H4 (cell line): ENCODE results near the gene AFAP1L2. TPM values are rescaled to one million over a fixed set of nuclear protein-coding genes. Genes with fewer than 3 reads are reported as not detected.

Source experiments
- DNase-seq: peaks from one replicate; pipeline ENCODE4 v3.0.0-alpha.2; 2015; ENCODE audit warnings: low spot score
- total RNA-seq: library from RNA; depleted of rRNA; stranded (reverse); fragments of >200 nt; shearing (Covaris generic); gene quantifications from 2 replicates; pipeline ENCODE4 v1.2.3, GENCODE V29; 2014

Gene AFAP1L2
- total RNA-seq, 1 experiment from 2014 or later: 1.3 TPM

DNA sequence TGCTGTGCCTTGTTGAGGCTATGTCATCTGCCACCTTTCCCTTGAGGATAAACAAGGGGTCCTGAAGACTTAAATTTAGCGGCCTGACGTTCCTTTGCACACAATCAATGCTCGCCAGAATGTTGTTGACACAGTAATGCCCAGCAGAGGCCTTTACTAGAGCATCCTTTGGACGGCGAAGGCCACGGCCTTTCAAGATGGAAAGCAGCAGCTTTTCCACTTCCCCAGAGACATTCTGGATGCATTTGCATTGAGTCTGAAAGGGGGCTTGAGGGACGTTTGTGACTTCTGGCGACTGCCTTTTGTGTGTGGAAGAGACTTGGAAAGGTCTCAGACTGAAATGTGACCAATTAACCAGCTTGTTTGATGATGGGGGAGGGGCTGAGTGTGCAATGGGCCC, 112.8 kb downstream of the AFAP1L2 start:
- no peak for DNase-seq

DNA sequence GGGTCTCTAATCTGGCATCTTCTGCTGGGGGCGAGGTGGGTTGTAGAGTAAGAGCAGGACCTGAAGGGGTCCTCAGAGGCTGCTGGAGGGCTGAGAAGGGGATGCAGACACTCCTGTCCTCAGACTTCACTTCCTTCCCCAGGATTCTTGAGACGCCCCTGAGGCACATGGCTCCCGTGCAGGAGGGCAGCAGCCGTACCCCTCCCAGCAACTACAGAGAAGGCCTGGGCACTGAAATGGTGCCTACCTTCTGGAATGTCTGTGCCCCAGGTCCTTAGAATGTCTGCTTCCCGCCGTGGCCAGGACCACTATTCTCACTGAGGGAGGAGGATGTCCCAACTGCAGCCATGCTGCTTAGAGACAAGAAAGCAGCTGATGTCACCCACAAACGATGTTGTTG, 113.2 kb downstream of the AFAP1L2 start:
- DNase-seq: no peak

DNA sequence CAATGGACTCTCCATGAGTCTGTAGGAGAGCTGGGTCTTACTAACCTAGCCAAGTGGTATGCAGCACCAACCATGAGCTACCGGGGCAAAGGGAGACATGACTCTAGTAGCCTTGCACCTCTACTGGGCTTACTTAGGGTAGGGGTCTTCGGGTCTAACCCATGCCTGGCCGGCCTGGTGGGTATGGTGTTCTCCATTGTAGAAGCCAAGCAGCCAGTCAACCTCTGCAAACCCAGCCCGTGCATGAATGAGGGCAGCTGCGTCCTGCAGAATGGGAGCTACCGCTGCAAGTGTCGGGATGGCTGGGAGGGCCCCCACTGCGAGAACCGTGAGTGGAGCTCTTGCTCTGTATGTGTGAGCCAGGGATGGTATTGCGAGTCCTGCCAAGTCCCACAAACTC, 114.3 kb downstream of the AFAP1L2 start:
- DNase-seq: no peak

DNA sequence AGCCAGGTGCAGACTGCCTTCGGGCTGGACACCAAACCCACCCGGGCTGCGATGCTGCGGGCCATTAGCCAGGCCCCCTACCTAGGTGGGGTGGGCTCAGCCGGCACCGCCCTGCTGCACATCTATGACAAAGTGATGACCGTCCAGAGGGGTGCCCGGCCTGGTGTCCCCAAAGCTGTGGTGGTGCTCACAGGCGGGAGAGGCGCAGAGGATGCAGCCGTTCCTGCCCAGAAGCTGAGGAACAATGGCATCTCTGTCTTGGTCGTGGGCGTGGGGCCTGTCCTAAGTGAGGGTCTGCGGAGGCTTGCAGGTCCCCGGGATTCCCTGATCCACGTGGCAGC, 115.2 kb downstream of the AFAP1L2 start:
- DNase-seq: no peak

DNA sequence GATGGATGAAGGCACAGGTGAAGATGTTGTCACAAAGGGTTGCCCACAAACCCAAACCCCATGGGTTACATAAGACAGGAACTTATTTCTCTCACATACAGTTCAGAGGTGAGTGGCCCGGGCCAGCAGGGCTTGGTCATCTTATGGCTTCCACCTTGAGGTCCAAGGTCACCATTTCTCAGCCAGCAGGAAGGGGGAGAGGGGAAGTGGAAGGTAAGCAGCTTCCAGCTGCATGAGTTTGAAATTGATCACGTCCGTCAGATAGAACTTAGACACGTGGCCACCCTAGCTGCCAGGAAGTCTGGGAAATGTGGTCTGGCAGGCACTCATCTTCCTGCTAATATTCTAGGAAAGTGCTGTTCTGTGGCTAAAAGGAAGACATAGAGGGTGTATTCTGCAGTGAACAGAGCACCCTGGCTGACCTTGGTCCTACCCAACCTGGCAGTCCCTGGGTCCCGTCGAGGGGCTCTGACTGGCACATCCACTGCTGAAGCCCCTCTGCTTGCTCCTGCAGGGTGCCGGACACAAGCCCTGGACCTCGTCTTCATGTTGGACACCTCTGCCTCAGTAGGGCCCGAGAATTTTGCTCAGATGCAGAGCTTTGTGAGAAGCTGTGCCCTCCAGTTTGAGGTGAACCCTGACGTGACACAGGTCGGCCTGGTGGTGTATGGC, 115.7 kb downstream of the AFAP1L2 start:
- no peak for DNase-seq

DNA sequence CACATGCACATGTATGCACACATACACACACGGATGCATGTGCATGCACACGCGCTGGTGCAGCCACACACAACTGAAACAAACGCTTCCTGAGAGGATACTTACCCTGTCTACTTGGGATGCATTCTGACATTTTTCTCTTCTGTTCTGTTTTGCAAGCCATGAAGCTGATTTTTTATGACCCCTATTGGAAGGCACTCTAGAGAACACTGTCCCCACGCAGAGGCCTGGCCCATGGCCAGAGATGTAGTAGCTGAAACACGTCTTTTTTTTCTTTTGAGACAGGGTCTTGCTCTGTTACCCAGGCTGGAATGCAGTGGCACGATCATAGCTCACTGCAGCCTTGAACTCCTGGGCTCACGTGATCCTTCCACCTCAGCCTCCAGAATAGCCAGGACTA, 117.4 kb downstream of the AFAP1L2 start:
- DNase-seq: no peak

DNA sequence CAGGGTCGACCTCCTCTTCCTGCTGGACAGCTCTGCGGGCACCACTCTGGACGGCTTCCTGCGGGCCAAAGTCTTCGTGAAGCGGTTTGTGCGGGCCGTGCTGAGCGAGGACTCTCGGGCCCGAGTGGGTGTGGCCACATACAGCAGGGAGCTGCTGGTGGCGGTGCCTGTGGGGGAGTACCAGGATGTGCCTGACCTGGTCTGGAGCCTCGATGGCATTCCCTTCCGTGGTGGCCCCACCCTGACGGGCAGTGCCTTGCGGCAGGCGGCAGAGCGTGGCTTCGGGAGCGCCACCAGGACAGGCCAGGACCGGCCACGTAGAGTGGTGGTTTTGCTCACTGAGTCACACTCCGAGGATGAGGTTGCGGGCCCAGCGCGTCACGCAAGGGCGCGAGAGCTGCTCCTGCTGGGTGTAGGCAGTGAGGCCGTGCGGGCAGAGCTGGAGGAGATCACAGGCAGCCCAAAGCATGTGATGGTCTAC, 118.3 kb downstream of the AFAP1L2 start:
- no peak for DNase-seq

DNA sequence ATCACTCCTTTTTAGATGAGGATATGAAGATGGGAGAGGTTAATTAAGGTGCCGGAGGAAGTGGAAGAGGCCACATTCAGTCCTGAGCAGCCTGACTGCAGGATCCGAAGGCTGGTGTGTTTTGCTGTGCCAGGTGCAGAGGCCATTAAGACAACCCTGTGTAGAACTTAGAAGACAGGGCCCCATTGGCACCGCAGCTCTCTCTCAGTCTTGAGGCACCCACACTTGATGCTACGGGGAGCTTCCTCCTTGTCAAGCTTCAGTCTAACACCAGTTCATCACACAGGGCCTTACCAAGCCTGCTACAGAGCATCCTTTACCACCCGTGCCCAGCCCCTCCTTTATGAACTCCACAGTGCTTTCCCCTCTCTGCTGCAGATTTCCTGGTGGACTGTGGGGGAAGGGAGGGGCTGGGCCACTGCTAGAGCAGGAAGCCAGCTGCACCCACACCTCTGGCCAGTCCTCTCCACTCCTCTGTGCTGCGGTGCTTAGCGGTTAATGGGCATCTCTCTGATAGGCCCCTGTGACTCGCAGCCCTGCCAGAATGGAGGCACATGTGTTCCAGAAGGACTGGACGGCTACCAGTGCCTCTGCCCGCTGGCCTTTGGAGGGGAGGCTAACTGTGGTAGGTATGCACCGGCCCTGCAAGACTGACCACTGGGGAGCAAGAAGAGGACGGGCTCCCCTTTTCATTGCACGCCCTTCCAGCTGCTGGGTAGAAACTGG, 119.8 kb downstream of the AFAP1L2 start:
- no peak for DNase-seq

DNA sequence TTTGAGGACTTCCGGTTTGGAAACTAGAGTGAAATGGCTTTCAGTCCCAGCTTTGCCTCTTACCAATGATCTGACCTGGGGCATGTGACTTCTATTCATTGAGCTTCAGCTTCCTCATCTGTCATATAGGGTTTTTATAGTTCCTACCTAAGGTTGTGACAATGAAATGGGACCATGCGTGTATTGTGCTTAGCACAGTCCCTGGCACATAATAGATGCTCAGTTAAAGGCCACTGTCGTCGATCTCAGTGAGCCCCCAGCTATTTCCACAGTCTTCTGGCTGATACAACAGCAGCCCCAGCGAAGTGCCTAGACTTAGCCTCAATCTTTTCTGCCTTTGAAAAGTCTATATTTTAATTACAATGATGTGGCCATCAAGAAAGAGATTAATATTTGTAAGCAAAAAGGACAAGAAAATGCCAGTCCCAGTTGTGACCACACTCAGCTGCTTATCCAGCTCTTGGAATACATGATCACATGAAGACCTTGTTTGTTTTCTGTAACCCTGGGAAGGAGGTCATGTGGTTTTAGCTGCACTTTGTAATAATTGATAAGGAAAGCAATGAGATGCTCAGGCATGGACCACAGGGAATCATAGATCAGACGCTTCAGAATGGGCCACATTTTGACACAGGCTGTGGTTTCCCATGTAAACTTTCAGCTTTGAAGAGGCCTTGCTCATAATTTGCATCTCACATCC, 120.6 kb downstream of the AFAP1L2 start:
- DNase-seq: no peak

DNA sequence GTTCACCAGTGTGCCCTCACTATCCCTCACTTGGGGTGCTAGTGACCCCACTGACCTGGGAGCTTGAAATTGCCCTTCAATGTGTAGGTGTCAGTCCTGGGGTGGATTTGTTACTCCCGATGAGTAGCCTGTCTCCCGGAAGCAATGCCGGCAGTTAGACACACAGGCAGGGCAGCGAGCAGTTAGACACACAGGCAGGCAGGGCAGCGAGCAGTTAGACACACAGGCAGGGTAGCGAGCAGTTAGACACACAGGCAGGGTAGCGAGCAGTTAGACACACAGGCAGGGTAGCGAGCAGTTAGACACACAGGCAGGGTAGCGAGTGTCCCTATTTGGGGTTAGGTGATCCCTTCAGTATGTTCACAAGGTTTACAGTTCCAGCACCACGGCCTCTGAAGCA, 121.2 kb downstream of the AFAP1L2 start:
- DNase-seq: no peak

DNA sequence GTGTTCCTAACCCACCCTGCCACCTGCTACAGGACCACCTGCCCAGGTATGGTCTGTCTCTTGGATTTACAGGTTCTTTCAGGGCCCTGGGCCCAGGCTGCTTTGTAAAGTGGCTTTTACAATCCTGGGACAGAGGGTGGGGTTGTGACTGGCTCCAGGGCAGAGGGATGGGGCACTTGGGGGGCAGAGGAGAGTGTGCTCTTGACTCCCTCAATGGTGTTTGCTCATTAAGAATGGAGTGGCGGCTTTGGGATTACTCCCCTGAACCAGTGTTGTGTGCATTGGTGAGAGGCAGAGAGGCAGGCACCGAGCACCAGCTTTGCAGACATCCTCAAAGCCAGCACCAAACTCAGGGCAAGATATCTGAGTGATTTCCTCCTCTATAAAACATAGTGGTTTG, 121.8 kb downstream of the AFAP1L2 start:
- DNase-seq: no peak

DNA sequence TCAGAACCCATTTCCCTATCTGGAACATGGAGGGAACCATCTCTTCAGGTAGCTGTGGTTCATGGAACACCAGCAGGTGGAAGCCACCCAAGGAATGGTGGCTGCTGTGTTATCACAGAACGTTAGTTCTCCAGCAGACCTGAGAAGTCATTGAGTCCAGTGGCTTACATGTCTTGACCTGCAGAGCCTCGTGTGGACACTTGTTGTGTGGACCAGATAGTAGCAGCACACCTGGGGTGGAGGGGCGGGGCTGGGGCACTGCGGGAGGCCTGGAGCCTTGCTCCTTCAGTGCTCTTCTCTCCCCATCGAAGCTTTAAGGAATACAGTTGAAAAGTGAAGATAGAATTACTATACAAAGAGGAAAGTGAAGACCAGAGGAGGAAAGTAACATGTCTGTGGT, 122.8 kb downstream of the AFAP1L2 start:
- no peak for DNase-seq

DNA sequence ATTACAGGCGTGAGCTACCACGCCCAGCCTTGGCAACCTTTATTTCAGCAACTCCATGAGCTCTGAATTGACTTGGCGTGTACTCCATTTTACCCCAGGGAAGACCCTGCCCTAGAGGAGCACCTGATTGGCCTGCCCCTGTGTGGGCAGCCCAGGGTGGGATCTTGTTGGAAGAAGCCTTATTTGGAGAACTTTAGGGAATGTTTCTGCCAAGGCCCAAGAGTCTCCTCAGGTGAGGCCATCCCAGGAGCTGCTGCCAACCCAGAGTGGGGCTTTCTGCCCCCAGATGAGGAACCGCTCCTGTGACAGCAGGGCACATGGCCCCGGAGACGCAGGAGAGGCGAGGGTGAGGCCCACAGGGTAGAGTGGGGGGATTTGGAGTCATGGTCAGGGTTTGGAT, 123.3 kb downstream of the AFAP1L2 start:
- DNase-seq: no peak

DNA sequence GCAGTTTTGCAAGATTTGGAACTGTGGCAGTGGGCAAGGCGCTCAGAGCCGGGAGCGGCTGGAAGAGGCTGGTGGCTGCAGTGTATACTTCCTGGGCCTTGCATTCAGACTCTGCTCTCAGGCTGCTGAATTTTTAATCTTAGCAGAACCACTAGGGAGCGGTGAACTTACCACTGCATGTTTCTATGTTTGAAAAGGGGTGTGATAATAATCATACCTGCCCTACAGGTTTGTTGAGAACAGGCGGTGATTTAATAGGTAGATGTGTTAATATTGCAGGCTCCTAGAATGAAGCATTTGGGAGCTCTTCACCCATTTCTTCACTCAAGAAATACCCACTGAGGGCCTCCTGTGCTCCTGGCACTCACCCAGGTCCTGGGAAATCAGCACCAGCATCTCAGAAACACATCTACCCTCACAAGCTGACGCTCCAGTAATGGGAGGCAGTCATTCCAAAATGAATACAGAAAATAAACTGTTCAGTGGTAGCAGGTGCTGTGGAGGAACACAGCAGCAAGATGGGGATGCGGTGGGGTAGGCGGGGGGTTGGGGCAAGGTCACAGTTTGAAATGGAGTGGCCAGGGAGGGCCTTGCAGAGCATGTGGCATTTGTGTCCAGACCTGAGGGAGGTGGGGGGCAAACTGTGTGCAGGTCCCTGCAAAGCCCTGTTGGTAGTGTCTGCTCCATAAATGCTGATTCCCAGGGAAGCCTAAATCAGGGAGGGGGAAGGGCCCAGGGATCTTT, 124.2 kb downstream of the AFAP1L2 start:
- no peak for DNase-seq

DNA sequence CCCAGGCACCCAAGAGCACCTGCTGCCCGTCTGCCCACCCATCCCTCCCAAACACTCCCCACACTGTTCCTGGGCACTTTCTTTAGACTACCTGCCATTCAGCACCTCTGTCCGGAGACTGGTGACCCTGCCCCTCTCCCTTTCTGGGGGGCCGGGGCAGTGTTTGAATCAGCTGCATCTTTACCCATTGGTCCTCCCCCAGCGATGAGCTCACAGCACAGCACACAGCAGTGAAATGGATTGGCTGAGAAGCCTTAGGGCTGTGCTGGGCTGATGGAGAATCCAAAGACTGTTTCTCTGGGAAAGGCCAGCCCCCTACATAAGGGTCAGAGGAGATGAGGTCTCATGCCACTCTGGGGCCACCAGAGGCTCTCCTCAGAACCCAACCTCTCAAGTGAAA, 125.0 kb downstream of the AFAP1L2 start:
- no peak for DNase-seq

DNA sequence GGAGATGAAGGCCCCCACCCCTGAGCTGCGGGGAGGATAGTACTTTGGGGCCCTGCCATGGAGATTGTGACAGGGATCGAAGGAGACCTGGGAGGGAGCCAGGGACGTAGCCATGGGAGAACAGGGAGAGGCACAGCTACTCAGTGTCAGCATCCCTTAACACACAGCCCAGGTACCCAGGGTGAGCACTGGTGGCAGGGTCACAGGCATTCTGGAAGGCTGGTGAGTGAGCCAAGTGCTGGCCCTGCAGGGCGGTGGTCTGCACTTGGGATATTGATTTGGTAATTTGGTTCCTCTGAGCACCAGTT, 125.5 kb downstream of the AFAP1L2 start:
- DNase-seq: no peak

DNA sequence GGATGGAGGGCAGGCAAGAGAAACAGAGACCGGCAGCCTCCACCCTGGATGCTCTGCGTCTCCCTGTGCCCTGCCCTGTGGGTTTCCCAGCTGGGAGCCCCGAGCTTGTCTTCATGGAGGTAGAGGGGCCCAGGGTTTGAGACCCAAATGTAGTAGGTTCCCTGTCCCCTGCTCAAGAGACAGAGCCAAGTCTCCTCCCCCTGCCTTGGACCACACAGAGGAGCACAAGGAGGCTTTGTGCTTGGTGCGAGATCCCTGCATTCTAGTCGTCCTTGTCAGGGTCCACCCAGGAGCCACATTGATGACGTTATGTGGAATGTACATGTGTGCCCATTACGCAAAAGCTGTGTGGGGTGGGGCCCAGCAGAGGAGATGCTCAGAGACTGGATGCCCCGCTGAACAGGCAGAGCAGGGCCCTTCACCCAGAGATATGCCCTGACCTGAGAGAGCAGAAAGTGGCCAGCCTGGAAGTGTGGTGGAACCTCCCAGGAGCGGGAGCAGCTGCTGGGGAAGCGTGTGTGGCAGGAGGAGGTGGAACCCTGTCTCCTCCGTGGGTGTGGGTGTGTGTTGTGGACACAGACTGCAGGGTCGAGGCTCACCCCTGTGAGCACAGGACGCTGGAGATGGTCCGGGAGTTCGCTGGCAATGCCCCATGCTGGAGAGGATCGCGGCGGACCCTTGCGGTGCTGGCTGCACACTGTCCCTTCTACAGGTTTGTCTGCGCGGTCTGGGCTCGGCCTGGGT, 126.0 kb downstream of the AFAP1L2 start:
- DNase-seq: no peak

DNA sequence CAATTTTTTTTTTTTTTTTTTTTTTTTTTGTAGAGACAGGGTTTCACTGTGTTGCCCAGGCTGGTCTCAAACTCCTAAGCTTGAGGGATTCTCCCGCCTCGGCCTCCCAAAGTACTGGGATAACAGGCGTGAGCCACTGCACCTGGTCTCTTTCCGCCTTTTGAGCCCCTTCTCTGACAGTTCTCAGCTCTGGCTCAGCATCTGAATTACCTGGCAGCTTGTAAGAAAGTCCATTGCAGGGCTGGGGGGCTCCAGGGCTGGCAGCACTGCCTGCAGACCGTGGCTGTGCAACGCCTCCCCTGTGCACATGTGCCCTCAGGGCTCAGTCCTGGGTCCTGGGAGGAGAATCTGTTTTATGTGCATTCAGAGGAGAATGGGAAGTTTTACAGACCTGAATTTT, 127.6 kb downstream of the AFAP1L2 start:
- DNase-seq: no peak

DNA sequence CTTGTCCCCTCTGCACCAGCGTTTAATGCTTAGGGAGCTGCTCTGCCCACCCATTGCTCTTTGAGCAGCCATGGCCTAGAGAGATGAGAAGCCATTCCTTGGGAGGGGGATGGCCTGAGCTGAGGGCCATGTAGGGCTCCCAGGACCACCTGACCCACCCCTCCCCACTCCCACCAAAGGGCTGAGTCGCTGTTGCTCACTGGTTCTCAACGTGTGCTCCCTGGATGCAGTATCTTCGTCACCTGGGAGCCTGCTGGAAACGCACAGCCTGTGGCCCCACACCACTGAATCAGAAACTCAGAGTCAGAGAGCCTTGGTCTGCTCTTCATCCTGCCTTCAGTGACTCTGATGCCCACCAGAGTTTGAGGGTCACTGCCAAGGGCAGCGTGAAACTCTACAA, 128.2 kb downstream of the AFAP1L2 start:
- DNase-seq: no peak

DNA sequence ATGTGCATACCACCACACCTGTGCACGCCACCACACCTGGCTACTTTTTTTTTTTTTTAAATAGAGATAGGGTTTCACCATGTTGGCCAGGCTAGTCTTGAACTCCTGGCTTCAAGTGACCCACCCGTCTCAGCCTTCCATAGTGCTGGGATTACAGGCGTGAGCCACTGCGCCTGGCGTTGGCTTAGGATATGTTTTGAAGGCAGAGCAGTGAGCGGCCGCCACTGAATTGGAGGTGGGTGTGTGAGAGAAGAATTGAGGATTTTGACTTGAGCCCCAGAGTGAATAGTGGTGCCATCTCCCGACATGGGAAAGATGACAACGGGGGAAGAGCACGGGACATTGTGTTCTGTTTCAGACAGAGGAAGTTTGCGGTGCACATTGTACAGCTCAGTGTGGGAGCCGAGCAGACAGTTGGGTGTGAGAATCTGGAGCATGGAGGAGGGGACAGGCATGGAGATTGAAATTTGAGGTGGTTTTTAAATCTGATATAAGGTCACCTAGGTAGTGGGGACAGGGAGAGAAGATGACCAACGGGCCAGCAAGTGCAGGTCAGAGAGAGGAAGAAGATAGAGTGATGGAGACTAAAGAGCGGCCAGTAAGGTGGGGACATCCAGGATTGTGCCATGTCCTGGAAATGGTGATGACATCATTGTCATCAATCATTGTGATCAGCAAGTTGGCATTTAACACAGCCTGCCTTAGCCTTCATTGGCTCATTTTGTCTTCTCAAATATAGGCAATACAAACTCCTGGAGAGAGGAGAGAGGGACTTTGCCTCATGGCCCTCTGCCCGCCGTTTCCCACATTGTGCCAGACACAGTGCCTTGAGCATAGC, 129.5 kb downstream of the AFAP1L2 start:
- DNase-seq: no peak

DNA sequence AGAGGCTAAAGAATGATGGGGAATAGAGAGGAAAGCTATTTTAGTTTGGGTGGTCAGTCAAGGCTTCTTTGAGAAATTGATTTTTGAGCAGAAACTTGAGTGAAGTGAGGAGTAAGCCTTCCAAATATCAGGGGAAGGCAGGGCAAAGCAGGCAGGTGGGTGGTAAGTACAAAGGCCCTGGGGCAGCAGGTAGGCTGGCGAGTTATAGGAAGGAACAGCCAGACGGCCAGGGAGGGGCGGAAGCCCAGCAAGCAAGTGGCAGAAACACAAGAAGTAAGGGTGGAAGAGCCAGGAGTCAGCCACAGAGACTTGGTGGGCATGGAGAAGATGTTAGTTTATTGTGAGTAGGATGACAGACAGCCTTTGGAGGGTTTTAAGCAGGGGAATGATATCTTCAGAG, 130.4 kb downstream of the AFAP1L2 start:
- no peak for DNase-seq
